Keratinocyte (primary cell): ENCODE data around the gene DSE. TPM values are rescaled to one million over a fixed set of nuclear protein-coding genes. Genes with fewer than 3 reads are reported as not detected.

Source experiments
- DNase-seq: peaks from one replicate; pipeline ENCODE4 v3.0.0-alpha.2; 2011; ENCODE audit warnings: low read depth, missing footprints, low spot score
- FAIRE-seq: peaks from 2 replicates; lab custom pipeline; 2011; peaks lifted over from hg19 to GRCh38; lab: Jason Lieb, UNC
- H2AFZ ChIP-seq: 2 replicates; pipeline ENCODE4 v1.6.0; 2012; ENCODE audit warnings: low read length, control low read depth, inconsistent platforms; ENCODE audit not compliant: control insufficient read depth
- H3K27ac ChIP-seq: 2 replicates; pipeline ENCODE4 v1.5.1; 2011; ENCODE audit warnings: low read length; ENCODE audit not compliant: control insufficient read depth, insufficient read depth
- H3K27me3 ChIP-seq: 3 replicates; pipeline ENCODE4 v1.6.0; 2011; ENCODE audit warnings: low read length; ENCODE audit not compliant: control insufficient read depth, insufficient read depth; ENCODE audit errors: extremely low read depth
- H3K36me3 ChIP-seq, 2 experiments: 2 replicates in 1 of 2; 3 replicates in 1 of 2; pipeline ENCODE4 v1.5.1; 2011; ENCODE audit warnings: low read length in 2 of 2, mild to moderate bottlenecking in 1 of 2; ENCODE audit not compliant: control insufficient read depth in 2 of 2, insufficient read depth in 2 of 2; ENCODE audit errors: extremely low read depth in 1 of 2
- H3K4me1 ChIP-seq: 3 replicates; pipeline ENCODE4 v1.5.1; 2011; ENCODE audit warnings: low read length; ENCODE audit not compliant: control insufficient read depth, insufficient read depth; ENCODE audit errors: extremely low read depth
- H3K4me2 ChIP-seq: 3 replicates; pipeline ENCODE4 v1.6.0; 2011; ENCODE audit warnings: low read depth, low read length; ENCODE audit not compliant: control insufficient read depth, insufficient read depth; ENCODE audit errors: extremely low read depth
- H3K4me3 ChIP-seq, 3 experiments: fragments of 200-600 bp in 1 of 3; sonication (generic) in 1 of 3; 2 replicates in 2 of 3; 3 replicates in 1 of 3; pipeline ENCODE4 v1.5.1; 2011 to 2016; ENCODE audit warnings: low read length in 3 of 3, mild to moderate bottlenecking in 3 of 3, control low read depth in 2 of 3, inconsistent platforms in 1 of 3, low read depth in 1 of 3, mixed read lengths in 1 of 3, mixed run types in 1 of 3, moderate library complexity in 1 of 3; ENCODE audit not compliant: control insufficient read depth in 2 of 3, insufficient read depth in 2 of 3; ENCODE audit errors: extremely low read depth in 1 of 3
- H3K79me2 ChIP-seq: 2 replicates; pipeline ENCODE4 v1.6.0; 2012; ENCODE audit warnings: low read length; ENCODE audit not compliant: control insufficient read depth, insufficient read depth
- H3K9ac ChIP-seq: 3 replicates; pipeline ENCODE4 v1.6.0; 2011; ENCODE audit warnings: low read length; ENCODE audit not compliant: control insufficient read depth, insufficient read depth; ENCODE audit errors: extremely low read depth
- H3K9me1 ChIP-seq: 3 replicates; pipeline ENCODE4 v1.6.0; 2011; ENCODE audit warnings: low read length; ENCODE audit not compliant: control insufficient read depth, insufficient read depth; ENCODE audit errors: extremely low read depth
- H3K9me3 ChIP-seq: 2 replicates; pipeline ENCODE4 v1.5.1; 2012; ENCODE audit warnings: low read depth, low read length; ENCODE audit not compliant: control insufficient read depth
- H4K20me1 ChIP-seq: 3 replicates; pipeline ENCODE4 v1.6.0; 2011; ENCODE audit warnings: low read length; ENCODE audit not compliant: control insufficient read depth, insufficient read depth; ENCODE audit errors: extremely low read depth
- CTCF ChIP-seq, 3 experiments: IDR thresholded peaks in 1 of 3; conservative IDR thresholded peaks in 1 of 3; optimal IDR thresholded peaks in 1 of 3; 2 replicates in 2 of 3; 3 replicates in 1 of 3; pipeline versions ENCODE3 to v1.5.1; 2011; ENCODE audit warnings: low read length in 3 of 3, mild to moderate bottlenecking in 3 of 3, moderate library complexity in 2 of 3, control low read depth in 1 of 3, inconsistent platforms in 1 of 3; ENCODE audit not compliant: insufficient read depth in 2 of 3; ENCODE audit errors: extremely low read depth in 1 of 3
- EZH2 ChIP-seq: IDR thresholded peaks from one replicate; pipeline ENCODE4 v1.6.1; 2012; ENCODE audit warnings: inconsistent platforms, mild to moderate bottlenecking, low read length, moderate library complexity
- dilution Hi-C: fragments of 300-500 bp; cut with MboI; formaldehyde crosslinking; loops from one replicate; pipeline ENCODE4 v1.7.0; 2020; ENCODE audit warnings: low sequenced_read_pairs; ENCODE audit not compliant: extremely low pct_ligation_motif_present
- polyA plus RNA-seq, 5 experiments: library from polyadenylated mRNA; depleted of rRNA in 3 of 5; stranded (reverse) in 3 of 5; stranded (forward) in 1 of 5; unstranded in 1 of 5; fragments of >200 nt; gene quantifications; 1 replicate in 1 of 5; 2 replicates in 3 of 5; 3 replicates in 1 of 5; pipeline versions ENCODE4 v1.2.1 to v1.2.3, GENCODE V29; 2011 to 2012; ENCODE audit warnings: missing spikeins in 2 of 5, low read depth in 1 of 5, low replicate concordance in 1 of 5

Gene DSE
- polyA plus RNA-seq, 1 donor (not counting 4 experiments of a cell fraction or from before 2014, with no cell fraction given): 99.7 TPM

GRCh38 chr6:116398316-116399010, 27.7 kb downstream of the DSE start:
- dilution Hi-C loops: no loop called here
- TF ChIP-seq CTCF (optimal IDR thresholded peaks at IDR 0.05 in 1 of 3, IDR thresholded peaks at IDR 0.05 in 1 of 3, conservative IDR thresholded peaks at IDR 0.05 in 1 of 3; ENCODE audit: extremely low read depth in 1 of 3, insufficient read depth in 2 of 3, low read length in 3 of 3) (no peak), EZH2 (no peak)
- Histone ChIP-seq H3K9ac (peak overlapping the region; percentile 48), H3K79me2 (peaks cover 90% of the 10 kb centered on the region), H4K20me1 (no peaks in the 10 kb centered on the region), H3K4me1 (peaks cover 26% of the 10 kb centered on the region), H3K36me3 (peaks cover 6 to 12% of the 10 kb centered on the region in 2 experiments), H3K9me3 (no peaks in the 10 kb centered on the region), H3K4me2 (peak overlapping the region; percentile 53), H3K27me3 (no peaks in the 10 kb centered on the region), H3K4me3 (peak overlapping the region in 1 of 3 experiments; percentile 31), H3K27ac (peak overlapping the region; percentile 74), H3K9me1 (no peaks in the 10 kb centered on the region), H2AFZ (no peak overlapping the region)
- DNase-seq: no peak
- FAIRE-seq: peak; percentile 84

- TF ChIP-seq CTCF (optimal IDR thresholded peaks at IDR 0.05 in 1 of 3, IDR thresholded peaks at IDR 0.05 in 1 of 3, conservative IDR thresholded peaks at IDR 0.05 in 1 of 3; ENCODE audit: extremely low read depth in 1 of 3, insufficient read depth in 2 of 3, low read length in 3 of 3): no peak
- no peak for TF ChIP-seq EZH2
- Histone ChIP-seq H3K79me2 (peaks cover 90% of the 10 kb centered on the region), H3K36me3 (peaks cover 12 to 13% of the 10 kb centered on the region in 2 experiments), H3K9ac (no peak overlapping the region), H2AFZ (no peak overlapping the region), H3K9me3 (no peaks in the 10 kb centered on the region), H4K20me1 (no peaks in the 10 kb centered on the region), H3K9me1 (no peaks in the 10 kb centered on the region), H3K4me2 (no peak overlapping the region), H3K4me1 (peaks cover 26% of the 10 kb centered on the region), H3K4me3 (no peak overlapping the region), H3K27me3 (no peaks in the 10 kb centered on the region), H3K27ac (peak overlapping the region; percentile 74)
- dilution Hi-C loops: no loop called here
- DNase-seq (no peak), FAIRE-seq (no peak)
Observed at GRCh38 chr6:116399287-116399686, 28.5 kb downstream of the DSE start.
